ENCODE results near the gene BLM.

- no peak for TF ChIP-seq SRF (IDR thresholded peaks at IDR 0.05; ENCODE audit: low read depth in 2 of 2, low read length in 2 of 2)
- TF ChIP-seq MYC (IDR thresholded peaks at IDR 0.05; ENCODE audit: insufficient read depth, insufficient read length, insufficient replicate concordance, low read length, severe bottlenecking) = no peak
- TF ChIP-seq ZNF207 (IDR thresholded peaks at IDR 0.05; ENCODE audit: borderline replicate concordance) = no peak
- TF ChIP-seq CTCF (IDR thresholded peaks at IDR 0.05 in 2 of 3, conservative IDR thresholded peaks at IDR 0.05 in 1 of 3; ENCODE audit: control insufficient read depth in 2 of 3, extremely low read depth in 1 of 3, insufficient read depth in 1 of 3, low read depth in 3 of 3, low read length in 3 of 3) = no peak
- no peak for TF ChIP-seq POLR2A (IDR thresholded peaks at IDR 0.05; ENCODE audit: low read depth, low read length)
Measured at GRCh38 chr15:90864507-90864906, 147.4 kb downstream of the BLM start.

Measured in GM12878 (cell line).